Measurements from ENCODE around the gene BLOC1S3.

DNA sequence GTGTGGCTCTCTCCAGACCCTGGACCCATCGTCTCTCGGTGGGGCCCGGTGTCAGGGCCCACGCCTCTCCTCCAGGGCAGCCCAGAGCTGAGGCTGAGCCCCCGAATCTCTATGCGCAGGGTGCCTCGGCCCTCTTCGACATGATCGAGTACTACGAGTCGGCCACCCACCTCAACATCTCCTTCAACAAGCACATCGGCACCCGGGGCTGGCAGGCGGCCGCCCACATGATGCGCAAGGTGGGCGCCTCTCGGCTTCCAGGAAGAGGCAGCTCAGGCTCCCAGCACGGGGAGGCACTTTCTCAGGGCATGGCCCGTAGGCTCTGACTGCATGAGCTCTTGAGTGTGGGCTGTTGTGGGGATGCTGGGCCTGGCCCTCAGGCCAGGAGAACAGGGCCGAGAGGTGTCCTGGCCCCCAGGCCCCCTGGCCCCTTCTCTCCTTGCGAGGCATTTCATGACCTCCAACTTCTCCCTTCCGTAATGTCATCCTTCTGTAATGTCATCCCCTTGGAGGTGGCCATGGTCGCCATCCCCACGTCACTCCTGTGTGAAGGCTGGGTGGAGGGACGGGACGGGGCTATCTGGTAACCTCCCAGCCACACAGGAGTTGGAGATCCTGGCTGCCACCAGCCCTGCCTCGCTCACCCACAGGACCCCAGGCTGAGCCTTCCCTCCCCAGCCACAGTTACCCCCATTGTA, 37.2 kb upstream of the BLOC1S3 start:
- TF ChIP-seq, protein P1, sequence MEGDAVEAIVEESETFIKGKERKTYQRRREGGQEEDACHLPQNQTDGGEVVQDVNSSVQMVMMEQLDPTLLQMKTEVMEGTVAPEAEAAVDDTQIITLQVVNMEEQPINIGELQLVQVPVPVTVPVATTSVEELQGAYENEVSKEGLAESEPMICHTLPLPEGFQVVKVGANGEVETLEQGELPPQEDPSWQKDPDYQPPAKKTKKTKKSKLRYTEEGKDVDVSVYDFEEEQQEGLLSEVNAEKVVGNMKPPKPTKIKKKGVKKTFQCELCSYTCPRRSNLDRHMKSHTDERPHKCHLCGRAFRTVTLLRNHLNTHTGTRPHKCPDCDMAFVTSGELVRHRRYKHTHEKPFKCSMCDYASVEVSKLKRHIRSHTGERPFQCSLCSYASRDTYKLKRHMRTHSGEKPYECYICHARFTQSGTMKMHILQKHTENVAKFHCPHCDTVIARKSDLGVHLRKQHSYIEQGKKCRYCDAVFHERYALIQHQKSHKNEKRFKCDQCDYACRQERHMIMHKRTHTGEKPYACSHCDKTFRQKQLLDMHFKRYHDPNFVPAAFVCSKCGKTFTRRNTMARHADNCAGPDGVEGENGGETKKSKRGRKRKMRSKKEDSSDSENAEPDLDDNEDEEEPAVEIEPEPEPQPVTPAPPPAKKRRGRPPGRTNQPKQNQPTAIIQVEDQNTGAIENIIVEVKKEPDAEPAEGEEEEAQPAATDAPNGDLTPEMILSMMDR (optimal IDR thresholded peaks at IDR 0.05 in 1 of 3, IDR thresholded peaks at IDR 0.05 in 1 of 3, conservative IDR thresholded peaks at IDR 0.05 in 1 of 3; ENCODE audit: extremely low read depth in 1 of 3, insufficient read depth in 2 of 3, low read length in 3 of 3) = no peak
- TF ChIP-seq EZH2 (IDR thresholded peaks at IDR 0.05; ENCODE audit: low read length) = no peak

All from keratinocyte (primary cell).